T-cell (primary cell): ENCODE results near the gene PRKAR1B. TPM values are rescaled to one million over a fixed set of nuclear protein-coding genes. Genes with fewer than 3 reads are reported as not detected.

ENCODE experiments used
- ATAC-seq, 4 experiments: fragments of 200-7000 bp in 3 of 4; fragments of 150-1000 bp in 1 of 4; cut with Tn5 transposase; replicated peaks in 1 of 4; 1 replicate in 3 of 4; 2 replicates in 1 of 4; pipeline ENCODE4 v1.10.0; 2021; ENCODE audit warnings: moderate library complexity in 3 of 4, mild to moderate bottlenecking in 2 of 4, moderate number of reproducible peaks in 1 of 4
- CTCF ChIA-PET, 2 donors: fragments of 300-600 bp; sonication (Branson Sonifier 250); formaldehyde crosslinking; loops; one replicate each; lab custom pipeline; 2022; ENCODE audit warnings: antibody characterized with exemption in 2 of 2; lab: Charles Lee
- POLR2A ChIA-PET, 2 donors: fragments of 300-600 bp; sonication (Branson Sonifier 250); formaldehyde crosslinking; loops; one replicate each; lab custom pipeline; 2022; ENCODE audit warnings: antibody characterized with exemption in 2 of 2; lab: Charles Lee
- DNase-seq, 35 experiments: peaks; one replicate each; pipeline versions ENCODE4 v3.0.0 to v3.0.0-alpha.2; 2013 to 2023
- H3K27ac ChIP-seq: one replicate; pipeline ENCODE4 v1.5.1; 2013; ENCODE audit warnings: low read length
- H3K27me3 ChIP-seq, 2 experiments: replicated peaks in 1 of 2; 1 replicate in 1 of 2; 2 replicates in 1 of 2; pipeline versions ENCODE4 v1.6.1 to v1.7.0; 2013; ENCODE audit warnings: low read length in 1 of 2, mixed read lengths in 1 of 2; ENCODE audit not compliant: control insufficient read depth in 2 of 2, insufficient read depth in 2 of 2; ENCODE audit errors: extremely low read depth in 1 of 2
- H3K36me3 ChIP-seq, 2 donors: 1 replicate in 1 of 2; 2 replicates in 1 of 2; pipeline versions ENCODE4 v1.6.1 to v1.7.0; 2013; ENCODE audit warnings: low read length in 1 of 2; ENCODE audit not compliant: control insufficient read depth in 2 of 2, insufficient read depth in 1 of 2; ENCODE audit errors: extremely low read depth in 1 of 2
- H3K4me1 ChIP-seq, 2 experiments: 1 replicate in 1 of 2; 2 replicates in 1 of 2; pipeline versions ENCODE4 v1.6.1 to v1.7.0; 2013; ENCODE audit warnings: low read length in 2 of 2, mixed read lengths in 1 of 2; ENCODE audit not compliant: insufficient read depth in 2 of 2, control insufficient read depth in 1 of 2; ENCODE audit errors: extremely low read depth in 1 of 2
- H3K4me3 ChIP-seq, 2 donors: 1 replicate in 1 of 2; 2 replicates in 1 of 2; pipeline versions ENCODE4 v1.5.1 to v1.7.0; 2013; ENCODE audit warnings: mild to moderate bottlenecking in 2 of 2, low read length in 1 of 2, moderate library complexity in 1 of 2; ENCODE audit not compliant: control insufficient read depth in 1 of 2; ENCODE audit errors: extremely low read depth in 1 of 2
- H3K9me3 ChIP-seq: 2 replicates; pipeline ENCODE4 v1.7.0; 2013
- H3K27ac Mint-ChIP-seq, 2 donors: one replicate each; pipeline ENCODE4 v1.8.0; 2020 to 2021; ENCODE audit warnings: mild to moderate bottlenecking in 2 of 2, mixed read lengths in 2 of 2
- H3K27me3 Mint-ChIP-seq, 2 donors: one replicate each; pipeline ENCODE4 v1.8.0; 2021 to 2022; ENCODE audit warnings: mixed read lengths in 2 of 2
- H3K36me3 Mint-ChIP-seq: one replicate; pipeline ENCODE4 v1.8.0; 2021; ENCODE audit warnings: mixed read lengths
- H3K4me1 Mint-ChIP-seq, 3 donors: one replicate each; pipeline ENCODE4 v1.8.0; 2020 to 2022; ENCODE audit warnings: mixed read lengths in 3 of 3, mild to moderate bottlenecking in 1 of 3
- H3K4me3 Mint-ChIP-seq, 3 donors: one replicate each; pipeline ENCODE4 v1.8.0; 2020 to 2022; ENCODE audit warnings: mild to moderate bottlenecking in 3 of 3, mixed read lengths in 3 of 3, moderate library complexity in 3 of 3
- H3K9me3 Mint-ChIP-seq, 3 donors: one replicate each; pipeline ENCODE4 v1.8.0; 2020 to 2022; ENCODE audit warnings: mixed read lengths in 3 of 3
- WGBS: methylation state at CpG from one replicate; pipeline ENCODE4 v1.1.5; 2013; ENCODE audit warnings: missing lambda C conversion rate; ENCODE audit not compliant: insufficient coverage; 5-methylcytosine and 5-hydroxymethylcytosine counted together
- total RNA-seq, 35 experiments: library from RNA in 6 of 35; stranded (reverse) in 6 of 35; fragments of 120-200 nt in 1 of 35; gene quantifications; one replicate each; pipeline versions ENCODE4 v1.2.1 to v1.2.4 and lab custom pipeline; 2013 to 2026

Gene PRKAR1B
- total RNA-seq, 5 donors from 2014 or later (not counting 1 experiment from before 2014, with no cell fraction given): 20.7 to 35.4 (median 24.4) TPM

- Histone ChIP-seq H3K4me3 (no peak overlapping the region), H3K36me3 (peaks cover 15 to 34% of the 10 kb centered on the region in 2 donors), H3K4me1 (no peaks in the 10 kb centered on the region), H3K9me3 (no peaks in the 10 kb centered on the region), H3K27ac (no peak overlapping the region), H3K27me3 (no peaks in the 10 kb centered on the region)
- DNase-seq (no peak), ATAC-seq (peak in 1 of 4 experiments; percentile 25)
- no peak overlapping the region for H3K27ac Mint-ChIP-seq
- H3K9me3 Mint-ChIP-seq: no peaks in the 10 kb centered on the region
- no peaks in the 10 kb centered on the region for H3K27me3 Mint-ChIP-seq
- ChIA-PET POLR2A (no interaction called here), CTCF (no interaction called here)
- H3K4me3 Mint-ChIP-seq: peak overlapping the region in 1 of 3 donors; percentile 64
- H3K4me1 Mint-ChIP-seq: peaks cover 0 to 2% (median 0%) of the 10 kb centered on the region in 3 donors
- peaks cover 17% of the 10 kb centered on the region for H3K36me3 Mint-ChIP-seq
- WGBS: 94% methylated on average over 20 of the region's 21 CpGs
These were observed 40.5 kb upstream of the PRKAR1B start for GRCh38 chr7:767580-767940.

GRCh38 chr7:765383-765782, 38.3 kb upstream of the PRKAR1B start:
- no peak overlapping the region for H3K4me3 Mint-ChIP-seq
- no peaks in the 10 kb centered on the region for H3K4me1 ChIP-seq
- H3K36me3 Mint-ChIP-seq: peaks cover 20% of the 10 kb centered on the region
- H3K27ac Mint-ChIP-seq: no peak overlapping the region
- H3K9me3 Mint-ChIP-seq: no peaks in the 10 kb centered on the region
- ChIA-PET POLR2A (no interaction called here), CTCF (no interaction called here)
- H3K27ac ChIP-seq: no peak overlapping the region
- no peaks in the 10 kb centered on the region for H3K27me3 ChIP-seq
- 98% methylated on average over 6 of the region's 7 CpGs for WGBS
- H3K36me3 ChIP-seq: peaks cover 21 to 33% of the 10 kb centered on the region in 2 donors
- ATAC-seq (no peak), DNase-seq (no peak)
- H3K9me3 ChIP-seq: no peaks in the 10 kb centered on the region
- no peaks in the 10 kb centered on the region for H3K27me3 Mint-ChIP-seq
- H3K4me3 ChIP-seq: no peak overlapping the region
- peaks cover 0 to 2% (median 0%) of the 10 kb centered on the region in 3 donors for H3K4me1 Mint-ChIP-seq

DNA sequence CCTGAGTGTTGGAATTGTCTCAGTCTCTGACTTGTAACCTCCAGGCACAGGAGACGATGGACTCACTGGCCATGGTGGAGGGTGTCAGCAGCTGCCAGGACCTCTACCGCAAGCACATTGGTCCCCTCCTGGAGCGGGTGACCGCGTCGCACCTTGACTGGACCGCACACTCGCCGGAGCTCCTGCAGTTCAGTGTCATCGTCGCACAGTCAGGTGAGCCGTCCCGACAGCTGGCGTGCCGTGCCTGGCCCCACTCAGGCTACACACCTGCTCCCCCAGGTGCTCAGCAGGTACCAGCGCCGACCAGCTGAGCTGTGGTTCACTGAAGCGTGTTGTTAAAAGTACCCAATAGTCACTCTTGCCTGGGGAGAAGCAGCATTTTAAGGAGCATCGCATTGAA, 36.7 kb upstream of the PRKAR1B start:
- Mint-ChIP-seq H3K4me3 (no peak overlapping the region), H3K27ac (no peak overlapping the region), H3K4me1 (peaks cover 0 to 2% (median 0%) of the 10 kb centered on the region in 3 donors), H3K9me3 (no peaks in the 10 kb centered on the region), H3K27me3 (no peaks in the 10 kb centered on the region), H3K36me3 (peaks cover 31% of the 10 kb centered on the region)
- no peak overlapping the region for H3K27ac ChIP-seq
- peaks cover 21 to 38% of the 10 kb centered on the region in 2 donors for H3K36me3 ChIP-seq
- CTCF ChIA-PET: no interaction called here
- POLR2A ChIA-PET: no interaction called here
- H3K4me3 ChIP-seq: no peak overlapping the region
- DNase-seq: no peak
- H3K27me3 ChIP-seq: no peaks in the 10 kb centered on the region
- WGBS: 95% methylated on average over 18 of the region's 19 CpGs
- ATAC-seq: no peak
- no peaks in the 10 kb centered on the region for H3K9me3 ChIP-seq
- no peaks in the 10 kb centered on the region for H3K4me1 ChIP-seq

GRCh38 chr7:762885-763284, 35.8 kb upstream of the PRKAR1B start:
- peaks cover 30% of the 10 kb centered on the region for H3K36me3 Mint-ChIP-seq
- Histone ChIP-seq H3K27me3 (no peaks in the 10 kb centered on the region), H3K4me1 (no peaks in the 10 kb centered on the region), H3K27ac (no peak overlapping the region), H3K9me3 (no peaks in the 10 kb centered on the region), H3K4me3 (no peak overlapping the region), H3K36me3 (peaks cover 21 to 44% of the 10 kb centered on the region in 2 donors)
- no peaks in the 10 kb centered on the region for H3K9me3 Mint-ChIP-seq
- H3K4me1 Mint-ChIP-seq: peaks cover 0 to 2% (median 0%) of the 10 kb centered on the region in 3 donors
- POLR2A ChIA-PET: no interaction called here
- H3K27me3 Mint-ChIP-seq: no peaks in the 10 kb centered on the region
- DNase-seq (no peak), ATAC-seq (no peak)
- H3K27ac Mint-ChIP-seq: no peak overlapping the region
- 88% methylated on average over 3 of the region's 5 CpGs for WGBS
- CTCF ChIA-PET: no interaction called here
- H3K4me3 Mint-ChIP-seq: no peak overlapping the region

DNA sequence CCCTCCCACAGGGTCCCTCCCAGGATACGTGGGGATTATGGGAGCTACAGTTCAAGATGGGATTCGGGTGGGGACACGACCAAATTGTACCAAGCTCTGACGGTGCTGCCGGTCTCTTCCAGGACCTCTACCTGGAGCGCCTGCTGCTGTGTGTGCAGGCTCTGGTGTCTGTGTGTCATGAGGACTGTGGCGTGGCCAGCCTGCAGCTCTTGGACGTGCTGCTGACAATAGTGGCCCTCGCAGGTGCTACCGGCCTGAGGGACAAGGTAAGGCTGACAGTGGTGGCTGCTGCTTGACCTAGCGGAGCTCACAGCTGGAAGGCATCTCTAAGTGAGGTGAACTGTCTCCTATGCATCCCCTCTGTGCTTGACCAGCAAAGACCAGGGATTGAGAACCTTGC, 34.5 kb upstream of the PRKAR1B start:
- Histone ChIP-seq H3K4me3 (no peak overlapping the region), H3K9me3 (no peaks in the 10 kb centered on the region), H3K27ac (no peak overlapping the region), H3K27me3 (no peaks in the 10 kb centered on the region), H3K4me1 (no peaks in the 10 kb centered on the region), H3K36me3 (peaks cover 21 to 53% of the 10 kb centered on the region in 2 donors)
- ATAC-seq: no peak
- no peaks in the 10 kb centered on the region for H3K9me3 Mint-ChIP-seq
- ChIA-PET POLR2A (no interaction called here), CTCF (no interaction called here)
- no peaks in the 10 kb centered on the region for H3K4me1 Mint-ChIP-seq
- H3K27ac Mint-ChIP-seq: no peak overlapping the region
- 96% methylated on average over 10 of the region's 11 CpGs for WGBS
- DNase-seq: no peak
- no peaks in the 10 kb centered on the region for H3K27me3 Mint-ChIP-seq
- H3K4me3 Mint-ChIP-seq: no peak overlapping the region
- peaks cover 27% of the 10 kb centered on the region for H3K36me3 Mint-ChIP-seq

GRCh38 chr7:761101-761500, 34.0 kb upstream of the PRKAR1B start:
- no peak for DNase-seq
- H3K9me3 ChIP-seq: no peaks in the 10 kb centered on the region
- peaks cover 25% of the 10 kb centered on the region for H3K36me3 Mint-ChIP-seq
- H3K36me3 ChIP-seq: peaks cover 21 to 53% of the 10 kb centered on the region in 2 donors
- no peak overlapping the region for H3K27ac ChIP-seq
- no peak overlapping the region for H3K4me3 ChIP-seq
- POLR2A ChIA-PET: no interaction called here
- CTCF ChIA-PET: no interaction called here
- H3K4me1 ChIP-seq: no peaks in the 10 kb centered on the region
- no peaks in the 10 kb centered on the region for H3K27me3 Mint-ChIP-seq
- no peaks in the 10 kb centered on the region for H3K27me3 ChIP-seq
- H3K9me3 Mint-ChIP-seq: no peaks in the 10 kb centered on the region
- no peaks in the 10 kb centered on the region for H3K4me1 Mint-ChIP-seq
- H3K4me3 Mint-ChIP-seq: no peak overlapping the region
- no peak overlapping the region for H3K27ac Mint-ChIP-seq
- 95% methylated on average over 8 of the region's 12 CpGs for WGBS
- no peak for ATAC-seq

DNA sequence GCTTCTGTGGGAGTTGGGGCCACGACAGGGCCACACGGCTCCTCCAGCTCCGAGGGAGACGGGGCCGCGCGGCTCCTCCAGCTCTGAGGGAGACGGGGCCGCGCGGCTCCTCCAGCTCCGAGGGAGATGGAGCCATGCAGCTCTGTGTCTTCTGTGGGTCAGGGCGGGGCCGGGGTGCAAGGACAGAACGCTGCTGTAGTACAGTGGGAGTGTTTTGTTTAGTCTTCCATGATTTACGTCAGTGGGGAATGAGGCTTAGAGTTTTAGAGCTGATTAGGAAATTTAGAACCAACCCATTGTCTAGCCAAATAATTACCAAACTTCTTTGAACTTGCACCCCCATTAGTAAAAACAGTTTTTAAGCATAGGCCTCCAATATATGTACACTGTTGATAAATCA, 32.9 kb upstream of the PRKAR1B start:
- DNase-seq (no peak), ATAC-seq (no peak)
- H3K4me1 Mint-ChIP-seq: no peaks in the 10 kb centered on the region
- no peak overlapping the region for H3K27ac ChIP-seq
- no peak overlapping the region for H3K4me3 ChIP-seq
- no peaks in the 10 kb centered on the region for H3K27me3 Mint-ChIP-seq
- no peaks in the 10 kb centered on the region for H3K27me3 ChIP-seq
- H3K9me3 ChIP-seq: no peaks in the 10 kb centered on the region
- no peak overlapping the region for H3K27ac Mint-ChIP-seq
- WGBS: 98% methylated on average over 11 of the region's 16 CpGs
- ChIA-PET CTCF (no interaction called here), POLR2A (no interaction called here)
- peaks cover 36% of the 10 kb centered on the region for H3K36me3 Mint-ChIP-seq
- H3K4me1 ChIP-seq: no peaks in the 10 kb centered on the region
- H3K36me3 ChIP-seq: peaks cover 24 to 52% of the 10 kb centered on the region in 2 donors
- H3K9me3 Mint-ChIP-seq: no peaks in the 10 kb centered on the region
- H3K4me3 Mint-ChIP-seq: no peak overlapping the region
